IMR-90 (cell line): Measurements from ENCODE around the gene SMARCD1. TPM values are rescaled to one million over a fixed set of nuclear protein-coding genes. Genes with fewer than 3 reads are reported as not detected.

ENCODE experiments used
- ATAC-seq: fragments of 200-7000 bp; cut with Tn5 transposase; 2 replicates; pipeline ENCODE4 v1.9.1; 2020; ENCODE audit warnings: low read depth, mild to moderate bottlenecking, moderate library complexity
- BruUV-seq: library from RNA; stranded (reverse); fragments of 400-500 nt; replicated peaks from 2 replicates; lab custom pipeline; 2021; lab: Mats Ljungman, UMichigan
- CTCF ChIA-PET: fragments of 300-600 bp; formaldehyde crosslinking; extraction: SDS; loops from one replicate; lab custom pipeline; 2021; ENCODE audit warnings: antibody characterized with exemption; lab: Yijun Ruan, JAX
- POLR2A ChIA-PET: fragments of 300-600 bp; sonication (Branson Sonifier 250); formaldehyde crosslinking; loops from one replicate; lab custom pipeline; 2022; ENCODE audit warnings: antibody characterized with exemption; ENCODE audit not compliant: unreplicated experiment; lab: Charles Lee
- DNase-seq: peaks from one replicate; pipeline ENCODE4 v3.0.0; 2013
- H2AFZ ChIP-seq: replicated peaks from 2 replicates; pipeline ENCODE3; 2013; ENCODE audit warnings: low read length, mild to moderate bottlenecking; ENCODE audit not compliant: poor library complexity
- H2AK5ac ChIP-seq: 2 replicates; pipeline ENCODE4 v1.6.1; 2013; ENCODE audit warnings: low read depth, low read length, inconsistent platforms
- H2AK9ac ChIP-seq: replicated peaks from 2 replicates; pipeline ENCODE3; 2013; ENCODE audit warnings: mild to moderate bottlenecking, low read depth, low read length, moderate library complexity; ENCODE audit not compliant: poor library complexity
- H2BK120ac ChIP-seq: 2 replicates; pipeline ENCODE4 v1.6.1; 2013; ENCODE audit warnings: low read depth, low read length, inconsistent platforms
- H2BK15ac ChIP-seq: 3 replicates; pipeline ENCODE4 v1.6.1; 2013; ENCODE audit warnings: low read depth, low read length, inconsistent platforms
- H2BK20ac ChIP-seq: 2 replicates; pipeline ENCODE4 v1.6.1; 2013; ENCODE audit warnings: low read depth, mild to moderate bottlenecking, inconsistent platforms, low read length, moderate library complexity
- H2BK5ac ChIP-seq: 2 replicates; pipeline ENCODE4 v1.6.1; 2013; ENCODE audit warnings: mild to moderate bottlenecking, low read depth, low read length, inconsistent platforms; ENCODE audit not compliant: poor library complexity, severe bottlenecking
- H3K14ac ChIP-seq: replicated peaks from 2 replicates; pipeline ENCODE4 v1.6.1; 2013; ENCODE audit warnings: low read depth, low read length, inconsistent platforms
- H3K18ac ChIP-seq: 2 replicates; pipeline ENCODE4 v1.6.1; 2013; ENCODE audit warnings: low read depth, low read length, control low read depth
- H3K23ac ChIP-seq: 2 replicates; pipeline ENCODE4 v1.6.1; 2013; ENCODE audit warnings: low read depth, low read length, inconsistent platforms
- H3K27ac ChIP-seq: 2 replicates; pipeline ENCODE4 v1.5.1; 2013; ENCODE audit warnings: mild to moderate bottlenecking, control low read depth, low read length; ENCODE audit not compliant: insufficient read depth
- H3K27me3 ChIP-seq: 2 replicates; pipeline ENCODE4 v1.6.1; 2013; ENCODE audit warnings: low read length; ENCODE audit not compliant: control insufficient read depth, insufficient read depth
- H3K36me3 ChIP-seq: 2 replicates; pipeline ENCODE4 v1.6.1; 2013; ENCODE audit warnings: low read length, mixed read lengths; ENCODE audit not compliant: control insufficient read depth, insufficient read depth
- H3K4ac ChIP-seq: 2 replicates; pipeline ENCODE4 v1.6.1; 2013; ENCODE audit warnings: low read depth, low read length, inconsistent platforms
- H3K4me1 ChIP-seq: 2 replicates; pipeline ENCODE4 v1.6.1; 2013; ENCODE audit warnings: low read length, mixed read lengths; ENCODE audit not compliant: control insufficient read depth, insufficient read depth
- H3K4me2 ChIP-seq: 2 replicates; pipeline ENCODE4 v1.6.1; 2013; ENCODE audit warnings: low read depth, mild to moderate bottlenecking, control low read depth, low read length, moderate library complexity
- H3K4me3 ChIP-seq: 2 replicates; pipeline ENCODE4 v1.5.1; 2013; ENCODE audit warnings: low read depth, mild to moderate bottlenecking, control low read depth, low read length, moderate library complexity; ENCODE audit not compliant: insufficient read depth
- H3K56ac ChIP-seq: 2 replicates; pipeline ENCODE4 v1.6.1; 2013; ENCODE audit warnings: low read length, inconsistent platforms; ENCODE audit not compliant: insufficient read depth; ENCODE audit errors: extremely low read depth
- H3K79me1 ChIP-seq, 2 experiments: 2 replicates each; pipeline ENCODE4 v1.6.1; 2013; ENCODE audit warnings: low read length in 2 of 2, inconsistent platforms in 1 of 2, low read depth in 1 of 2
- H3K9ac ChIP-seq: 2 replicates; pipeline ENCODE4 v1.6.1; 2013; ENCODE audit warnings: low read depth, low read length, control low read depth
- H3K9me1 ChIP-seq: 2 replicates; pipeline ENCODE4 v1.6.1; 2013; ENCODE audit warnings: low read length, inconsistent platforms; ENCODE audit not compliant: insufficient read depth
- H3K9me3 ChIP-seq: 2 replicates; pipeline ENCODE4 v1.6.1; 2013; ENCODE audit warnings: low read length; ENCODE audit not compliant: control insufficient read depth, insufficient read depth
- H4K20me1 ChIP-seq: 2 replicates; pipeline ENCODE4 v1.6.1; 2013; ENCODE audit warnings: low read length, inconsistent platforms; ENCODE audit not compliant: insufficient read depth
- H4K5ac ChIP-seq: 2 replicates; pipeline ENCODE4 v1.6.1; 2013; ENCODE audit warnings: mild to moderate bottlenecking, low read depth, low read length, control low read depth
- H4K8ac ChIP-seq, 2 experiments: 2 replicates each; pipeline ENCODE4 v1.6.1; 2013; ENCODE audit warnings: low read depth in 2 of 2, low read length in 2 of 2, control low read depth in 1 of 2, inconsistent platforms in 1 of 2
- H4K91ac ChIP-seq: 2 replicates; pipeline ENCODE4 v1.6.1; 2013; ENCODE audit warnings: low read depth, low read length, inconsistent platforms; ENCODE audit not compliant: insufficient read depth
- MAFK ChIP-seq: IDR thresholded peaks from 2 replicates; pipeline ENCODE4 v1.6.1; 2012; ENCODE audit warnings: low read depth, low read length, improper control_type of control experiment
- NFE2L2 ChIP-seq: fragments of 150-350 bp; IDR thresholded peaks from 2 replicates; pipeline ENCODE4 v1.6.1; 2016; ENCODE audit warnings: low read depth, mild to moderate bottlenecking, low read length
- POLR2A ChIP-seq: IDR thresholded peaks from 2 replicates; pipeline ENCODE4 v1.6.1; 2012; ENCODE audit warnings: mild to moderate bottlenecking, low read depth, low read length
- WGBS, 2 experiments: methylation state at CpG; one replicate each; pipeline versions ENCODE4 v1.1.5 to v1.1.7; 2013; ENCODE audit warnings: missing lambda C conversion rate in 2 of 2; ENCODE audit not compliant: insufficient read length in 1 of 2; ENCODE audit errors: extremely low coverage in 2 of 2; 5-methylcytosine and 5-hydroxymethylcytosine counted together
- dilution Hi-C: fragments of 300-500 bp; cut with HindIII; formaldehyde crosslinking; loops from one replicate; pipeline ENCODE4 v1.14.3; 2018; ENCODE audit warnings: low sequenced_read_pairs; ENCODE audit not compliant: unreplicated experiment
- in situ Hi-C: fragments of 300-500 bp; cut with MboI; formaldehyde crosslinking; loops from 3 replicates; pipeline ENCODE4 v1.14.3; 2019; ENCODE audit warnings: low sequenced_read_pairs, inconsistent platforms, mixed read lengths
- intact Hi-C: fragments of 100-400 bp; cut with micrococcal nuclease; formaldehyde crosslinking; loops from 2 replicates; pipeline ENCODE4 v1.10.0; 2022
- polyA plus RNA-seq, 3 experiments: library from polyadenylated mRNA; depleted of rRNA; stranded (reverse); fragments of >200 nt; gene quantifications; 2 replicates each; pipeline ENCODE4 v1.2.3, GENCODE V29; 2012; ENCODE audit warnings: low replicate concordance in 1 of 3
- total RNA-seq: library from RNA; depleted of rRNA; stranded (reverse); fragments of >200 nt; gene quantifications from 2 replicates; pipeline ENCODE4 v1.2.3, GENCODE V29; 2012

The SMARCD1 gene
- total and polyA plus RNA-seq, 2 of the 4 experiments (the other 2 are of a cell fraction): 28.1 to 47.9 TPM

GRCh38 chr12:50120521-50120920 is 35.4 kb downstream of the SMARCD1 start:
- no peak for DNase-seq
- no peaks in the 10 kb centered on the region for H3K4me1 ChIP-seq
- no peak overlapping the region for H3K18ac ChIP-seq
- no peak overlapping the region for H2BK120ac ChIP-seq
- no peak overlapping the region for H2BK5ac ChIP-seq
- dilution Hi-C loops (no loop called here), intact Hi-C loops (no loop called here), in situ Hi-C loops (no loop called here)
- TF ChIP-seq POLR2A (no peak), NFE2L2 (no peak), MAFK (no peak)
- H3K9me1 ChIP-seq: peaks cover 9% of the 10 kb centered on the region; the same call in 1 of the 2 replicates
- BruUV-seq: no TSS peak
- H3K27me3 ChIP-seq: no peaks in the 10 kb centered on the region
- no peak overlapping the region for H4K91ac ChIP-seq
- no peak overlapping the region for H3K23ac ChIP-seq
- no peak overlapping the region for H3K4ac ChIP-seq
- peaks cover 26% of the 10 kb centered on the region for H3K36me3 ChIP-seq
- ChIA-PET POLR2A (no interaction called here), CTCF (interaction anchor here (1.2 kb wide), 1 partner anchor 10 kb away, joined by 3 read pairs; no protein-coding TSS in a partner anchor)
- WGBS, 2 experiments: 89% methylated on average over 3 of the region's 3 CpGs; no CpG with 5 or more reads in 1 of the 2 experiments
- no peak overlapping the region for H4K8ac ChIP-seq
- no peak overlapping the region for H2BK20ac ChIP-seq
- H4K5ac ChIP-seq: no peak overlapping the region
- H3K9ac ChIP-seq: no peak overlapping the region
- H2BK15ac ChIP-seq: no peak overlapping the region
- H2AK5ac ChIP-seq: no peak overlapping the region
- H3K56ac ChIP-seq: no peak overlapping the region
- H4K20me1 ChIP-seq: no peaks in the 10 kb centered on the region; the same call in 1 of the 2 replicates
- no peak overlapping the region for H3K27ac ChIP-seq
- no peak overlapping the region for H3K4me2 ChIP-seq
- no peak overlapping the region for H3K14ac ChIP-seq
- ATAC-seq: no peak
- no peak overlapping the region for H3K4me3 ChIP-seq
- H3K9me3 ChIP-seq: no peaks in the 10 kb centered on the region
- no peak overlapping the region for H2AK9ac ChIP-seq
- H2AFZ ChIP-seq: no peak overlapping the region
- peaks cover 25 to 71% of the 10 kb centered on the region in 2 experiments for H3K79me1 ChIP-seq
